ENCODE data around the gene GOLGA3. TPM values are rescaled to one million over a fixed set of nuclear protein-coding genes. Genes with fewer than 3 reads are reported as not detected.

GOLGA3 gene
- total RNA-seq, 1 donor from 2014 or later: 33.0 TPM

DNA sequence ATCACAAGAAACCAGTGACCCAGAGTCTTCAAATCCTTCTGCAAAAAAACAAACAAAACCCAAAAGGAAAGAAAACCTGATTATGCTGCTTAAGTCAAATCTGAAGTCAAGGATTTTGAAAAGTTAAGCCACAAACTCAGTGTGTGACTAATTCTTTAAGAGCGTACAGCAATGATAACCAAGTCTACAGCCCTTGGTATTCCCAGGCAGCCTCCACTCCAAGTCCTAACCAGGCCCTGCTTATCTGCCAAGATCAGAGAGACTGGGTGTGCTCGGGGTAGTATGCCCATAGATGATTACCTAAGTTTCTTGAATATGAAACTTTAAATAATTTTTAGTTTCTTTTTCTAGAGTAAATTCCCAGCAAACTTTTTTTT, 104.9 kb downstream of the GOLGA3 start:
- TF ChIP-seq, protein P1, sequence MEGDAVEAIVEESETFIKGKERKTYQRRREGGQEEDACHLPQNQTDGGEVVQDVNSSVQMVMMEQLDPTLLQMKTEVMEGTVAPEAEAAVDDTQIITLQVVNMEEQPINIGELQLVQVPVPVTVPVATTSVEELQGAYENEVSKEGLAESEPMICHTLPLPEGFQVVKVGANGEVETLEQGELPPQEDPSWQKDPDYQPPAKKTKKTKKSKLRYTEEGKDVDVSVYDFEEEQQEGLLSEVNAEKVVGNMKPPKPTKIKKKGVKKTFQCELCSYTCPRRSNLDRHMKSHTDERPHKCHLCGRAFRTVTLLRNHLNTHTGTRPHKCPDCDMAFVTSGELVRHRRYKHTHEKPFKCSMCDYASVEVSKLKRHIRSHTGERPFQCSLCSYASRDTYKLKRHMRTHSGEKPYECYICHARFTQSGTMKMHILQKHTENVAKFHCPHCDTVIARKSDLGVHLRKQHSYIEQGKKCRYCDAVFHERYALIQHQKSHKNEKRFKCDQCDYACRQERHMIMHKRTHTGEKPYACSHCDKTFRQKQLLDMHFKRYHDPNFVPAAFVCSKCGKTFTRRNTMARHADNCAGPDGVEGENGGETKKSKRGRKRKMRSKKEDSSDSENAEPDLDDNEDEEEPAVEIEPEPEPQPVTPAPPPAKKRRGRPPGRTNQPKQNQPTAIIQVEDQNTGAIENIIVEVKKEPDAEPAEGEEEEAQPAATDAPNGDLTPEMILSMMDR (IDR thresholded peaks at IDR 0.05; ENCODE audit: borderline replicate concordance): no peak
- DNase-seq: no peak
- Histone ChIP-seq H3K27me3 (ENCODE audit: low read depth) (no peaks in the 10 kb centered on the region), H3K4me1 (peaks cover 12% of the 10 kb centered on the region), H3K4me3 (no peak overlapping the region), H3K9me3 (replicated peaks) (no peaks in the 10 kb centered on the region), H3K36me3 (peaks cover 88% of the 10 kb centered on the region), H3K27ac (replicated peaks) (no peak overlapping the region)
- intact Hi-C loops (cut with micrococcal nuclease): no loop called here

DNA sequence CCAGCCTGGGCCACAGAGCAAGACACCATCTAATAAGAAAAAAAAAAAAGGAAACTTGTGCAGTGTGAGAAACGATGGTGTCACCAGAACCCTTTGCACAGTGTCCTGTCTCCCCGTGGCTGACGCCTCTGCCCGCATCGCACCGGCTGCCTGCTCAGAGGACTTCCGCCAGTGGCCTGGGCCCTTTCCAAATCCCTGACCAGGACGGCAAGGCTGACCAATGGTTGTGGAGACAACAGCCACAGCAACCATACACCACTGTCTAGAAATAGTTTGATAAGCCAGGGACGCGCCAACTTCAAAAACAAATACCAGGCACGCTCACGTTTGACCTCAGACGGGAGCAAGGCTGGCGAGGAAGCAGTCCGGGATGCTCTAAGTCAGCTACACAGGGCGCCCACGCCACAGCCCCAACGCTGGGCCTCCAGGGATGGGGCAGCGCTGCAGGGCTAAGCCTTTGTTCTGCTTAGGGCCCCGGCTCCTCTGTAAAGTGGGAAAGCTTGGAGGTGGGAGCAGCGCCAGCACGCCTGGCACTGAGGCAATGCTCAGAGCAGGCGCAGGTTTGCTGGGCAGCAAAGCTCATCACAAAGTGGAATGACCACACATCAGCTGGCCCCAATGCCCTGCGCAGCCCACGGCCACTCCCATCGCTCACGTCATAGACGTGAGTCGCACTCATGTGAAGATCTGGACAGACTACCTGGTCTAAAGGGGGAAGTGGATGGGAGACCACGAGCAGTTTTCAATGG, 105.5 kb downstream of the GOLGA3 start:
- intact Hi-C loops (cut with micrococcal nuclease): no loop called here
- TF ChIP-seq, protein P1 (IDR thresholded peaks at IDR 0.05; ENCODE audit: borderline replicate concordance): no peak
- Histone ChIP-seq H3K9me3 (replicated peaks) (no peaks in the 10 kb centered on the region), H3K4me3 (no peak overlapping the region), H3K27me3 (ENCODE audit: low read depth) (no peaks in the 10 kb centered on the region), H3K36me3 (peaks cover 85% of the 10 kb centered on the region), H3K27ac (replicated peaks) (peak overlapping the region; percentile 1), H3K4me1 (peaks cover 12% of the 10 kb centered on the region)
- DNase-seq: peak; percentile 62

DNA sequence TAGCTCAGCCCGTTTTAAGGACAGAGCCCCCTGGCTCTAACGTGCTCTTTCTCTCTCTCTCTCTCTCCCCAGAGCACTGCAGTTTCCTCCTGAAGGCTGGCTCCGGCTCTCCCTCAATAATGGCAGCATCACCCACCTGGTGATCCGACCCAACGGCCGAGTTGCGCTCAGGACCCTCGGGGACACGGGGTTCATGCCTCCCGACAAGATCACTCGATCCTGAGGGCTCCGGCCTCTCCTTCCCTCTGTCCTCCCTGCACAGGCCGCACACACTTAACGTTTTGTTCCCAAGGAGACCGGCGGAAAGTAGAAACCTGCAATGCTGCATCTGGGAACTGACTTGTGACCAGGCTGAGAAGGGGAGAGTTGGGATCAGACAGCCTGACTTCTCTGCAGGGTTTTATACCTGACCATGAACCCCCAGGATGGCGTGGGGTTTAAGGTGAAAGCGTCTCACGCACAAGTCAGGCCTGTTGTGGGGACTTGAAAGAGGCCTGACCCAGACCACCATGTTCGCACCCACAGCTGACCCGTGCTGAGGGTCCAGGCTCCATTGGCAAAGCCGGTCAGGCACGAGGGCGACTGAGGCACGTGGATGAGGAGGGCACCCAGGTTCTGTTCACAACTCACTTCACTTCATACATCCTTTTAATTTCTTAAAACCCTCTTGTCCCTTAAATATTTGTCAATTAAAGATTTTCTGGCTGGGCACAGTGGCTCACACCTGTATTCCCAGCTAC, 107.9 kb downstream of the GOLGA3 start:
- no peak overlapping the region for H3K4me3 ChIP-seq
- intact Hi-C loops (cut with micrococcal nuclease): no loop called here
- DNase-seq: no peak
- no peak overlapping the region for H3K27ac ChIP-seq (replicated peaks)
- peaks cover 12% of the 10 kb centered on the region for H3K4me1 ChIP-seq
- H3K27me3 ChIP-seq (ENCODE audit: low read depth): no peaks in the 10 kb centered on the region
- TF ChIP-seq, protein P1 (IDR thresholded peaks at IDR 0.05; ENCODE audit: borderline replicate concordance): no peak
- peaks cover 84% of the 10 kb centered on the region for H3K36me3 ChIP-seq
- no peaks in the 10 kb centered on the region for H3K9me3 ChIP-seq (replicated peaks)

DNA sequence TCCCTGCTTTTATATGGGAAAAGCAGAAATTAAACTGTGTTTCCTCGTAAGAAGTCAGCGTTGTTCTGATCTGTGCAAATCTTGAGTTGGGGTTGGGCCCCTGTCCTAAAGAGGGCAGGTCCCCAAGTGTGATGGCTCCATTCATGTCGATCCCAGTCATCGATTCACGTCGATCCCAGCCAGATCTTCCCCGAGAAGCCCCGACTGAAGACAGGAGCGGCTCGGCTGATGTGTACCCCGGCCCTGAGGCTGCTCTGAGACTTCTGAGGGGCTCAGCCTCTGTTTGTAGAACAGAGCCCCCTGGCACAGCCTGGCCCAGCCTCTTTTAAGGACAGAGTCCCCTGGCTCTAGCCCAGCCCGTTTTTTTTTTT, 108.7 kb downstream of the GOLGA3 start:
- Histone ChIP-seq H3K27ac (replicated peaks) (no peak overlapping the region), H3K27me3 (ENCODE audit: low read depth) (no peaks in the 10 kb centered on the region), H3K4me1 (peaks cover 12% of the 10 kb centered on the region), H3K36me3 (peaks cover 84% of the 10 kb centered on the region), H3K4me3 (no peak overlapping the region), H3K9me3 (replicated peaks) (no peaks in the 10 kb centered on the region)
- DNase-seq: no peak
- intact Hi-C loops (cut with micrococcal nuclease): no loop called here
- TF ChIP-seq, protein P1 (IDR thresholded peaks at IDR 0.05; ENCODE audit: borderline replicate concordance): no peak

DNA sequence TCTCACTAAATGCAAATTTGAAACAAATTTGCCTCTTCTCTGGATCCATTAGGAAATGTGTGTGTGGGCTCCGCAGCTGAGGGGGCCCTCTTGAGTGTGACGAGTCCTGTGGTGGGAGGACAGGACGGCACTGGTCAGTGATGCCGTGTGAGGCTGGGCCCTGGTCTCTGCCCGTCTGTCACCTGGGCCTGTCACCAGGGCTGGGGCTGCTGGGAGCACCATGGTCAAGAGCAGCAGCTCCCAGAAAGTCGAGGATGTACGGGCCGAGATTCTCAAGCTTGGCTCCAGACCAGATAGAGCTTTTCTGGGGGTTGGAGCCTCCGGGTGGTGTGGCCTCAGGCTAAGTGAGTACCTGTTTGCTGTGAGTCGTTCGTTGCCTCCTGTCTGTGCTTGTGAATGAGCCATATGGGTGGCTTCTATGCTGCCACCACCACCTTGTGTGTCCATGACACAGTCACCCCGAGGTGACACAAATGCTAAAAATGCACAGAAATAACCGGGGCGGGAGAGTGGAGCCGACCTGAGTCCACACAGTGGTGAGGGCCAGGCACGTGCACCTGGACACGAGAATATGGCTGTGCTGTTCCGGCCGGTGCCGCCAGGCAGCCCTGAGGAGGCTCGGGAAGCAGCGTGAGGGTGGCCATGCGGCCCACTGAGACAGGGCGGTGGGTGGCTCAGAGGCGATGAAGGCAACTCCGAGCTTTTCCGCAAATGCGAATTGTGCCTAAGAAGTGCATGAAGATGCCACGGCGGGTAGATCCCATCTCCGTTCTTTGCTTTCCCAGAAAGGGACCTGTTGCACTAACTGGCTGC, 109.3 kb downstream of the GOLGA3 start:
- no peak overlapping the region for H3K27ac ChIP-seq (replicated peaks)
- no peak for DNase-seq
- H3K27me3 ChIP-seq (ENCODE audit: low read depth): no peaks in the 10 kb centered on the region
- TF ChIP-seq, protein P1 (IDR thresholded peaks at IDR 0.05; ENCODE audit: borderline replicate concordance): no peak
- H3K9me3 ChIP-seq (replicated peaks): no peaks in the 10 kb centered on the region
- peaks cover 82% of the 10 kb centered on the region for H3K36me3 ChIP-seq
- intact Hi-C loops (cut with micrococcal nuclease): no loop called here
- H3K4me1 ChIP-seq: peaks cover 12% of the 10 kb centered on the region
- H3K4me3 ChIP-seq: no peak overlapping the region
